PC-3 (cell line): Measurements from ENCODE around the gene CAND2. TPM values are rescaled to one million over a fixed set of nuclear protein-coding genes. Genes with fewer than 3 reads are reported as not detected.
"Not testable (repeated sequence)": the region's sequence is repeated elsewhere in the genome, so short reads cannot be mapped to it uniquely, and the experiment has no call there.

Source experiments
- ATAC-seq: fragments of 200-7000 bp; cut with Tn5 transposase; 2 replicates; pipeline ENCODE4 v1.9.1; 2020; ENCODE audit warnings: mild to moderate bottlenecking, moderate library complexity
- BruUV-seq: library from RNA; stranded (reverse); fragments of 400-500 nt; replicated peaks from 2 replicates; lab custom pipeline; 2021; lab: Mats Ljungman, UMichigan
- CTCF ChIA-PET: fragments of 300-600 bp; sonication (Branson Sonifier 250); formaldehyde crosslinking; loops from one replicate; lab custom pipeline; 2022; ENCODE audit warnings: antibody characterized with exemption; lab: Charles Lee
- POLR2A ChIA-PET: fragments of 300-600 bp; sonication (Branson Sonifier 250); formaldehyde crosslinking; loops from one replicate; lab custom pipeline; 2022; ENCODE audit warnings: antibody characterized with exemption; ENCODE audit not compliant: unreplicated experiment; lab: Charles Lee
- DNase-seq: peaks from one replicate; pipeline ENCODE4 v3.0.0-alpha.2; 2015
- H2AFZ ChIP-seq: fragments of 300-600 bp; sonication (generic); 2 replicates; pipeline ENCODE4 v1.6.0; 2016; ENCODE audit warnings: antibody characterized with exemption, low read length
- H3F3A ChIP-seq: fragments of 300-600 bp; sonication (generic); one replicate; pipeline ENCODE4 v1.6.0; 2017; ENCODE audit warnings: antibody characterized with exemption, low read length, control low read depth, mild to moderate bottlenecking; ENCODE audit not compliant: unreplicated experiment
- H3K27ac ChIP-seq: fragments of 300-600 bp; sonication (generic); 2 replicates; pipeline ENCODE4 v1.5.1; 2016; ENCODE audit warnings: mild to moderate bottlenecking, low read length
- H3K27me3 ChIP-seq: fragments of 300-600 bp; sonication (generic); 2 replicates; pipeline ENCODE4 v1.6.1; 2016; ENCODE audit warnings: low read length, mixed read lengths
- H3K36me3 ChIP-seq: fragments of 300-600 bp; sonication (generic); 2 replicates; pipeline ENCODE4 v1.6.1; 2016; ENCODE audit warnings: low read depth, mixed run types, low read length, mixed read lengths
- H3K4me1 ChIP-seq: fragments of 300-600 bp; sonication (generic); 2 replicates; pipeline ENCODE4 v1.5.1; 2016; ENCODE audit warnings: low read length; ENCODE audit not compliant: insufficient read depth
- H3K4me2 ChIP-seq: fragments of 300-600 bp; sonication (generic); 2 replicates; pipeline ENCODE4 v1.6.0; 2016; ENCODE audit warnings: low read length
- H3K4me3 ChIP-seq: fragments of 300-600 bp; sonication (generic); 2 replicates; pipeline ENCODE4 v1.5.1; 2016; ENCODE audit warnings: mild to moderate bottlenecking, low read length, mixed read lengths
- H3K79me2 ChIP-seq: fragments of 300-600 bp; sonication (generic); 2 replicates; pipeline ENCODE4 v1.6.1; 2017; ENCODE audit warnings: low read length, mixed read lengths
- H3K9ac ChIP-seq: fragments of 300-600 bp; sonication (generic); 2 replicates; pipeline ENCODE4 v1.6.0; 2016; ENCODE audit warnings: mild to moderate bottlenecking, low read length
- H3K9me2 ChIP-seq: fragments of 300-600 bp; sonication (generic); replicated peaks from 2 replicates; pipeline ENCODE4 v1.6.1; 2016; ENCODE audit warnings: mixed run types, low read length, mixed read lengths
- H3K9me3 ChIP-seq: fragments of 300-600 bp; sonication (generic); 2 replicates; pipeline ENCODE4 v1.6.1; 2016; ENCODE audit warnings: low read length, mixed read lengths
- H4K20me1 ChIP-seq: fragments of 300-600 bp; sonication (generic); 2 replicates; pipeline ENCODE4 v1.6.1; 2016; ENCODE audit warnings: low read length, mixed read lengths
- EZH2 ChIP-seq: fragments of 300-600 bp; sonication (generic); IDR thresholded peaks from one replicate; pipeline ENCODE4 v1.6.1; 2017; ENCODE audit warnings: antibody characterized with exemption, mild to moderate bottlenecking, low read length; ENCODE audit not compliant: unreplicated experiment
- EZH2phosphoT487 ChIP-seq: fragments of 300-600 bp; sonication (generic); IDR thresholded peaks from 2 replicates; pipeline ENCODE4 v1.6.1; 2018; ENCODE audit warnings: mild to moderate bottlenecking, antibody characterized with exemption, low read length, borderline replicate concordance
- intact Hi-C: fragments of 100-400 bp; cut with micrococcal nuclease; formaldehyde crosslinking; loops from 2 replicates; pipeline ENCODE4 v1.9.0; 2023
- total RNA-seq: library from RNA; depleted of rRNA; stranded (reverse); fragments of >200 nt; gene quantifications from 2 replicates; pipeline ENCODE4 v1.2.3, GENCODE V29; 2014
- TF ChIP-seq, protein P1 (sequence below): fragments of 300-600 bp; sonication (generic); conservative IDR thresholded peaks from 2 replicates; pipeline ENCODE4 v1.5.1; 2017; ENCODE audit warnings: antibody characterized with exemption, low read depth, mild to moderate bottlenecking, low read length

Gene CAND2
- total RNA-seq, 1 experiment from 2014 or later: 4.8 TPM

DNA sequence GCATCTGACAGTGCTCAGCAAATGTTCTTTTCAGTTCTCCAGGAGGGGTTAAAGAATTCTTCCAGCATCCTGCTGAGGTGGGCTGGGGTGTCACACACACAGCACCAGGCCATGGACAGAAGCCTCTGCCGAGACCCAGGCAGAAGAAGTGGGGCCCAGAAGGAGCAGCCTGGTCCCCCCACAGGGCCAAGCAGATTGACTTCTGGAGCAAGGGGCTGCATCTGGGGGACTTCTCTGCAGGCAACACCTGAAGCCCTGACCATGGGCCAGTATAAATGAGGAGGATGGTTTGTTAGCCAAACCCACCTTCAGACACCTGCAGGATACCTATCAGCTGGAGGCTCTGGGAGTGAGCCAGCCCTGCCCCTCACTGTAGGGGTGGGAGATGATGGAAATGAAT lies 21.3 kb upstream of the CAND2 start:
- intact Hi-C loops: no loop called here
- H3K4me1 ChIP-seq: no peaks in the 10 kb centered on the region
- no peak for ATAC-seq
- H3K4me3 ChIP-seq: no peak overlapping the region
- no peak for DNase-seq
- BruUV-seq: no TSS peak
- H2AFZ ChIP-seq: no peak overlapping the region
- H3K27ac ChIP-seq: no peak overlapping the region
- no peaks in the 10 kb centered on the region for H4K20me1 ChIP-seq
- no peaks in the 10 kb centered on the region for H3F3A ChIP-seq
- H3K36me3 ChIP-seq: no peaks in the 10 kb centered on the region
- no peaks in the 10 kb centered on the region for H3K27me3 ChIP-seq
- no peaks in the 10 kb centered on the region for H3K9me2 ChIP-seq
- POLR2A ChIA-PET: no interaction called here
- H3K79me2 ChIP-seq: no peaks in the 10 kb centered on the region
- CTCF ChIA-PET: no interaction called here
- H3K9ac ChIP-seq: no peak overlapping the region
- TF ChIP-seq, protein P1, sequence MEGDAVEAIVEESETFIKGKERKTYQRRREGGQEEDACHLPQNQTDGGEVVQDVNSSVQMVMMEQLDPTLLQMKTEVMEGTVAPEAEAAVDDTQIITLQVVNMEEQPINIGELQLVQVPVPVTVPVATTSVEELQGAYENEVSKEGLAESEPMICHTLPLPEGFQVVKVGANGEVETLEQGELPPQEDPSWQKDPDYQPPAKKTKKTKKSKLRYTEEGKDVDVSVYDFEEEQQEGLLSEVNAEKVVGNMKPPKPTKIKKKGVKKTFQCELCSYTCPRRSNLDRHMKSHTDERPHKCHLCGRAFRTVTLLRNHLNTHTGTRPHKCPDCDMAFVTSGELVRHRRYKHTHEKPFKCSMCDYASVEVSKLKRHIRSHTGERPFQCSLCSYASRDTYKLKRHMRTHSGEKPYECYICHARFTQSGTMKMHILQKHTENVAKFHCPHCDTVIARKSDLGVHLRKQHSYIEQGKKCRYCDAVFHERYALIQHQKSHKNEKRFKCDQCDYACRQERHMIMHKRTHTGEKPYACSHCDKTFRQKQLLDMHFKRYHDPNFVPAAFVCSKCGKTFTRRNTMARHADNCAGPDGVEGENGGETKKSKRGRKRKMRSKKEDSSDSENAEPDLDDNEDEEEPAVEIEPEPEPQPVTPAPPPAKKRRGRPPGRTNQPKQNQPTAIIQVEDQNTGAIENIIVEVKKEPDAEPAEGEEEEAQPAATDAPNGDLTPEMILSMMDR: no peak
- TF ChIP-seq EZH2phosphoT487: no peak
- TF ChIP-seq EZH2: no peak
- H3K4me2 ChIP-seq: no peak overlapping the region
- H3K9me3 ChIP-seq: no peaks in the 10 kb centered on the region

DNA sequence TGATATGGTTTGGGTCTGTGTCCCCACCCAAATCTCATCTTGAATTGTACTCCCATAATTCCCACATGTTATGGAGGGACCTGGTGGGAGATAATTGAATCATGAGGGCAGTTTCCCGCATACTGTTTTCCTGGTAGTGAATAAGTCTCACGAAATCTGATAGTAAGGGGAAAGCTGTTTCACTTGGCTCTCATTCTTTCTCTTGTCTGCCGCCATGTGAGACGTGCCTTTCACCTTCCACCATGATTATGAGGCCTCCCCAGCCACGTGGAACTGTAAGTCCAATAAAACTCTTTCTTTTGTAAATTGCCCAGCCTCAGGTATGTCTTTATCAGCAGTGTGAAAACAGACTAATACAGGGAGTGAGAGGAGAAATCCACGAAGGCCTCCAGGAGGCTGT lies 20.5 kb upstream of the CAND2 start:
- H3K9ac ChIP-seq, H2AFZ ChIP-seq, intact Hi-C loops, CTCF ChIA-PET, BruUV-seq, POLR2A ChIA-PET, H3K4me3 ChIP-seq, ATAC-seq, H3K27ac ChIP-seq, H3K36me3 ChIP-seq, H3K9me2 ChIP-seq, H3K79me2 ChIP-seq, H3F3A ChIP-seq, H3K4me2 ChIP-seq, H4K20me1 ChIP-seq, H3K9me3 ChIP-seq, DNase-seq, H3K4me1 ChIP-seq, H3K27me3 ChIP-seq: not testable (repeated sequence)

DNA sequence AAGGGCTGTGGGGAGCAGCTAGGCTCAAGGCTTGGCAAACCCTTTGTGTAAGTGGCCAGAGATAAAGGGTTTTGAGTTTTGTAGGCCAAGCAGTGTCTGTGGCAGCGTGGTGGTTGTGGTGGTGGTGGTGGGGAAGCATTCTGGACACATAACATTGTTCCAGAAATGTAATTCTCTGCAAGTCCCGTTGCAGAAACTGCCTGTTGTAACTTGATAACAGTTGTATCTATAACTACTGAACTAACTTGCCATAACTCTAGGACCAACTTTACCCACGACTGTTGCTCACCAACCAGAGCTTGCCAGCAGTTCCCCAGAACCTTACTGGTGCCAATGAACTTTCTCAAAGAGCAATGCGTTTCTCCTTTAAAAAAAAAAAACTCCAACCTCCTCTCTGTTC lies 19.3 kb upstream of the CAND2 start:
- Histone ChIP-seq H3K4me1 (no peaks in the 10 kb centered on the region), H3K4me2 (no peak overlapping the region), H3K27ac (no peak overlapping the region), H3F3A (no peaks in the 10 kb centered on the region), H3K36me3 (no peaks in the 10 kb centered on the region), H3K9me2 (no peaks in the 10 kb centered on the region), H3K9me3 (no peaks in the 10 kb centered on the region), H3K4me3 (no peak overlapping the region), H4K20me1 (no peaks in the 10 kb centered on the region), H3K9ac (no peak overlapping the region), H3K27me3 (no peaks in the 10 kb centered on the region), H2AFZ (no peak overlapping the region), H3K79me2 (no peaks in the 10 kb centered on the region)
- intact Hi-C loops: no loop called here
- no TSS peak for BruUV-seq
- TF ChIP-seq EZH2phosphoT487 (no peak), EZH2 (no peak)
- TF ChIP-seq, protein P1: no peak
- ATAC-seq: no peak
- ChIA-PET CTCF (no interaction called here), POLR2A (interaction anchor here (0.6 kb wide), 1 partner anchor 376 kb away, joined by 8 read pairs; no protein-coding TSS in a partner anchor)
- no peak for DNase-seq
